K562 (cell line): ENCODE results near the gene PTBP3.

Experiments
- JUN ChIP-seq, 2 experiments: sonication (generic) in 1 of 2; formaldehyde crosslinking in 1 of 2; IDR thresholded peaks; 2 replicates each; pipeline versions ENCODE4 v1.6.1 to v1.8.0; 2012 to 2022; ENCODE audit warnings: borderline replicate concordance in 2 of 2, mild to moderate bottlenecking in 2 of 2, improper control_type of control experiment in 1 of 2, low read depth in 1 of 2, low read length in 1 of 2, missing genetic modification reagents in 1 of 2
- POLR2A ChIP-seq: fragments of 450-650 bp; conservative IDR thresholded peaks from 2 replicates; pipeline ENCODE4 v1.6.1; 2016
- TOE1 ChIP-seq, 2 experiments: fragments of 450-650 bp in 1 of 2; sonication (generic) in 1 of 2; formaldehyde crosslinking in 1 of 2; IDR thresholded peaks; 2 replicates each; pipeline versions ENCODE4 v1.7.1 to v1.8.0; 2016 to 2022; ENCODE audit warnings: borderline replicate concordance in 2 of 2, mild to moderate bottlenecking in 2 of 2, antibody characterized with exemption in 1 of 2, inconsistent platforms in 1 of 2, low read depth in 1 of 2, missing genetic modification reagents in 1 of 2, moderate library complexity in 1 of 2
- YY1 ChIP-seq, 3 experiments: IDR thresholded peaks; 2 replicates each; pipeline ENCODE4 v1.6.1; 2011; ENCODE audit warnings: low read length in 2 of 3, mild to moderate bottlenecking in 2 of 3, moderate library complexity in 2 of 3, borderline replicate concordance in 1 of 3, control low read depth in 1 of 3, low read depth in 1 of 3; ENCODE audit not compliant: insufficient read depth in 3 of 3, insufficient replicate concordance in 2 of 3, control insufficient read depth in 1 of 3, insufficient read length in 1 of 3; ENCODE audit errors: extremely low read depth in 1 of 3
- ZNF124 ChIP-seq: sonication (generic); formaldehyde crosslinking; IDR thresholded peaks from 2 replicates; pipeline ENCODE4 v1.8.1; 2022; ENCODE audit warnings: missing genetic modification reagents
- ZNF23 ChIP-seq: fragments of 250-450 bp; sonication (Bioruptor Pico); IDR thresholded peaks from 2 replicates; pipeline ENCODE4 v1.4.0; 2020; ENCODE audit warnings: mild to moderate bottlenecking
- TF ChIP-seq, protein P1 (sequence below): fragments of 250-450 bp; sonication (Bioruptor Pico); IDR thresholded peaks from 2 replicates; pipeline ENCODE4 v1.5.0; 2021; ENCODE audit warnings: mild to moderate bottlenecking, borderline replicate concordance
- TF ChIP-seq, protein P2 (sequence below), 2 experiments: fragments of 450-650 bp; IDR thresholded peaks; 2 replicates each; pipeline ENCODE4 v1.6.1; 2016; ENCODE audit warnings: mild to moderate bottlenecking in 2 of 2, borderline replicate concordance in 1 of 2, low read depth in 1 of 2, moderate library complexity in 1 of 2
- TF ChIP-seq, protein P3 (sequence below), 3 experiments: IDR thresholded peaks in 2 of 3; conservative IDR thresholded peaks in 1 of 3; 2 replicates each; pipeline ENCODE4 v1.5.1; 2011 to 2012; ENCODE audit warnings: low read length in 3 of 3, mild to moderate bottlenecking in 3 of 3, control low read depth in 2 of 3, improper control_type of control experiment in 1 of 3, inconsistent platforms in 1 of 3, low read depth in 1 of 3, mixed read lengths in 1 of 3, moderate library complexity in 1 of 3; ENCODE audit not compliant: insufficient read depth in 2 of 3
- TF ChIP-seq, protein P4 (sequence below): sonication (generic); formaldehyde crosslinking; IDR thresholded peaks from 2 replicates; pipeline ENCODE4 v1.9.0; 2022; ENCODE audit warnings: mild to moderate bottlenecking, missing genetic modification reagents
- TF ChIP-seq, protein P5 (sequence below), 2 experiments: IDR thresholded peaks; 2 replicates each; pipeline ENCODE4 v1.6.1; 2011; ENCODE audit warnings: borderline replicate concordance in 1 of 2, control low read depth in 1 of 2, low read depth in 1 of 2, low read length in 1 of 2, mild to moderate bottlenecking in 1 of 2, mixed read lengths in 1 of 2, moderate library complexity in 1 of 2; ENCODE audit not compliant: insufficient read depth in 1 of 2, insufficient read length in 1 of 2, poor library complexity in 1 of 2, severe bottlenecking in 1 of 2; ENCODE audit errors: extremely low read depth in 1 of 2

DNA sequence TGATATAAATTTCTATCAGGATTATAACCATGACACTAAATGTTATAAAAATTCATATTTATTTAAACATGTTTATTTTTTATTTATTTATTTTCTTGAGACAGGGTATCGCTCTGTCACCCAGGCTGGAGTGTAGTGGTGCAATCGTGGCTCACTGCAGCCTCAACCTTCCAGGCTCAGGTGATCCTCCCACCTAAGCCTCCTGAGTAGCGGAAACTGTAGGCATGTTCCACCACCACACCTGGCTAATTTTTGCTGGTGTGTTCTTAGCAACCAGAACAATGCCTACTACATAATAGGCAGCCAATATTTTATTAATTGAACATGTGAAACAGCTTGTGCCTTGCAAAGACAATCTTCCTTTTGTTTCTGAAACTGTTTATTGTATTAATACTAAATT lies 6.5 kb upstream of the PTBP3 start:
- TF ChIP-seq, protein P1, sequence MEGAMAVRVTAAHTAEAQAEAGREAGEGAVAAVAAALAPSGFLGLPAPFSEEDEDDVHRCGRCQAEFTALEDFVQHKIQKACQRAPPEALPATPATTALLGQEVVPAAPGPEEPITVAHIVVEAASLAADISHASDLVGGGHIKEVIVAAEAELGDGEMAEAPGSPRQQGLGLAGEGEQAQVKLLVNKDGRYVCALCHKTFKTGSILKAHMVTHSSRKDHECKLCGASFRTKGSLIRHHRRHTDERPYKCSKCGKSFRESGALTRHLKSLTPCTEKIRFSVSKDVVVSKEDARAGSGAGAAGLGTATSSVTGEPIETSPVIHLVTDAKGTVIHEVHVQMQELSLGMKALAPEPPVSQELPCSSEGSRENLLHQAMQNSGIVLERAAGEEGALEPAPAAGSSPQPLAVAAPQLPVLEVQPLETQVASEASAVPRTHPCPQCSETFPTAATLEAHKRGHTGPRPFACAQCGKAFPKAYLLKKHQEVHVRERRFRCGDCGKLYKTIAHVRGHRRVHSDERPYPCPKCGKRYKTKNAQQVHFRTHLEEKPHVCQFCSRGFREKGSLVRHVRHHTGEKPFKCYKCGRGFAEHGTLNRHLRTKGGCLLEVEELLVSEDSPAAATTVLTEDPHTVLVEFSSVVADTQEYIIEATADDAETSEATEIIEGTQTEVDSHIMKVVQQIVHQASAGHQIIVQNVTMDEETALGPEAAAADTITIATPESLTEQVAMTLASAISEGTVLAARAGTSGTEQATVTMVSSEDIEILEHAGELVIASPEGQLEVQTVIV (CRISPR knock-in tag): no peak
- TF ChIP-seq JUN (IDR thresholded peaks at IDR 0.05; ENCODE audit: borderline replicate concordance, low read depth, low read length) (no peak), JUN (CRISPR knock-in tag; IDR thresholded peaks at IDR 0.05; ENCODE audit: borderline replicate concordance) (no peak), YY1 (IDR thresholded peaks at IDR 0.05; ENCODE audit: borderline replicate concordance in 1 of 3, control insufficient read depth in 1 of 3, extremely low read depth in 1 of 3, insufficient read depth in 3 of 3, insufficient read length in 1 of 3, insufficient replicate concordance in 2 of 3, low read depth in 1 of 3, low read length in 2 of 3) (no peak), TOE1 (IDR thresholded peaks at IDR 0.05; ENCODE audit: borderline replicate concordance) (no peak), TOE1 (CRISPR knock-in tag; IDR thresholded peaks at IDR 0.05; ENCODE audit: borderline replicate concordance, low read depth) (no peak), POLR2A (no peak), ZNF124 (CRISPR knock-in tag) (no peak), ZNF23 (CRISPR knock-in tag) (no peak)
- TF ChIP-seq, protein P2, sequence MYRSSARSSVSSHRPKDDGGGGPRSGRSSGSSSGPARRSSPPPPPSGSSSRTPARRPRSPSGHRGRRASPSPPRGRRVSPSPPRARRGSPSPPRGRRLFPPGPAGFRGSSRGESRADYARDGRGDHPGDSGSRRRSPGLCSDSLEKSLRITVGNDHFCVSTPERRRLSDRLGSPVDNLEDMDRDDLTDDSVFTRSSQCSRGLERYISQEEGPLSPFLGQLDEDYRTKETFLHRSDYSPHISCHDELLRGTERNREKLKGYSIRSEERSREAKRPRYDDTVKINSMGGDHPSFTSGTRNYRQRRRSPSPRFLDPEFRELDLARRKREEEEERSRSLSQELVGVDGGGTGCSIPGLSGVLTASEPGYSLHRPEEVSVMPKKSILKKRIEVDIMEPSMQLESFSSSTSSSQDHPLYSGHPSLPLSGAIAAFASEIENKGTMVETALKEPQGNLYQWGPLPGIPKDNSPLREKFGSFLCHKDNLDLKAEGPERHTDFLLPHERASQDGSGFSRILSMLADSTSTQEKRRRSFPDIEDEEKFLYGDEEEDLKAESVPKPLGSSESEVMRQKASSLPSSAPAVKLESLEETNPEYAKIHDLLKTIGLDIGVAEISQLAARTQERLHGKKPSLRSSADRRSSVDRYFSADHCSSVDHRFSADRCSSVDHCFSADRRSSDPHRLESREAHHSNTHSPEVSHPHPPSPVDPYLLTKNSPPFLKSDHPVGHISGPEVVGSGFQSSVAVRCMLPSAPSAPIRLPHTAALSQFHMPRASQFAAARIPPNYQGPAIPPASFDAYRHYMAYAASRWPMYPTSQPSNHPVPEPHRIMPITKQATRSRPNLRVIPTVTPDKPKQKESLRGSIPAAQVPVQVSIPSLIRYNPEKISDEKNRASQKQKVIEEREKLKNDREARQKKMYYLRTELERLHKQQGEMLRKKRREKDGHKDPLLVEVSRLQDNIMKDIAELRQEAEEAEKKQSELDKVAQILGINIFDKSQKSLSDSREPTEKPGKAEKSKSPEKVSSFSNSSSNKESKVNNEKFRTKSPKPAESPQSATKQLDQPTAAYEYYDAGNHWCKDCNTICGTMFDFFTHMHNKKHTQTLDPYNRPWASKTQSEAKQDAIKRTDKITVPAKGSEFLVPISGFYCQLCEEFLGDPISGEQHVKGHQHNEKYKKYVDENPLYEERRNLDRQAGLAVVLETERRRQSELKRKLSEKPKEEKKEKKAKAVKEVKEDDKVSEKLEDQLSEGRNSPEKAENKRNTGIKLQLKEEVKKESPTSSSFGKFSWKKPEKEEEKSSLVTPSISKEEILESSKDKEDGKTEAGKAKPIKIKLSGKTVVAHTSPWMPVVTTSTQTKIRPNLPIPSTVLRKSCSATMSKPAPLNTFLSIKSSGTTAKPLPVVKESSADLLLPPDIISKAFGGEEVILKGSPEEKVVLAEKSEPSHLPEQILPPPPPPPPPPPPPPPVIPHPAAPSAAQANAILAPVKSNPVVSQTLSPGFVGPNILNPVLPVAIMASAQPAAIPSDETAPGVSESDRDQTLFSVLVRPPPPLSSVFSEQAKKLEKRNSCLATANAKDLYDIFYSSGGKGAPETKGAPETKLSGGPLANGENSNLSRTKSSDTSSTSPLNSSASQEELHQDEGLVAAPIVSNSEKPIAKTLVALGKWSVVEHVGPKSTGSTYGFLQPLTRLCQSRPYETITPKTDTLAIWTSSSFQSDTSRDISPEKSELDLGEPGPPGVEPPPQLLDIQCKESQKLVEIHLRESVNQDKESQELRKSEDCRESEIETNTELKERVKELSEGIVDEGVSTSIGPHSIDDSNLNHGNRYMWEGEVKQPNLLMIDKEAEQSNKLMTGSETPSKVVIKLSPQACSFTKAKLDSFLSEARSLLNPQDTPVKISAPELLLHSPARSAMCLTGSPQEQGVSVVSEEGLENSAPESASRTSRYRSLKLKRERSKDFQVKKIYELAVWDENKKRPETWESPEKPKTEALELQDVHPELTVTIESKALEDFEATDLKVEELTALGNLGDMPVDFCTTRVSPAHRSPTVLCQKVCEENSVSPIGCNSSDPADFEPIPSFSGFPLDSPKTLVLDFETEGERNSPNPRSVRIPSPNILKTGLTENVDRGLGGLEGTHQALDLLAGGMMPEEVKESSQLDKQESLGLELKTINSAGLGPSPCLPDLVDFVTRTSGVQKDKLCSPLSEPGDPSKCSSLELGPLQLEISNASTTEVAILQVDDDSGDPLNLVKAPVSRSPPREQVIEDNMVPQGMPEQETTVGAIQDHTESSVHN (IDR thresholded peaks at IDR 0.05; ENCODE audit: borderline replicate concordance in 1 of 2, low read depth in 1 of 2): no peak
- TF ChIP-seq, protein P3, sequence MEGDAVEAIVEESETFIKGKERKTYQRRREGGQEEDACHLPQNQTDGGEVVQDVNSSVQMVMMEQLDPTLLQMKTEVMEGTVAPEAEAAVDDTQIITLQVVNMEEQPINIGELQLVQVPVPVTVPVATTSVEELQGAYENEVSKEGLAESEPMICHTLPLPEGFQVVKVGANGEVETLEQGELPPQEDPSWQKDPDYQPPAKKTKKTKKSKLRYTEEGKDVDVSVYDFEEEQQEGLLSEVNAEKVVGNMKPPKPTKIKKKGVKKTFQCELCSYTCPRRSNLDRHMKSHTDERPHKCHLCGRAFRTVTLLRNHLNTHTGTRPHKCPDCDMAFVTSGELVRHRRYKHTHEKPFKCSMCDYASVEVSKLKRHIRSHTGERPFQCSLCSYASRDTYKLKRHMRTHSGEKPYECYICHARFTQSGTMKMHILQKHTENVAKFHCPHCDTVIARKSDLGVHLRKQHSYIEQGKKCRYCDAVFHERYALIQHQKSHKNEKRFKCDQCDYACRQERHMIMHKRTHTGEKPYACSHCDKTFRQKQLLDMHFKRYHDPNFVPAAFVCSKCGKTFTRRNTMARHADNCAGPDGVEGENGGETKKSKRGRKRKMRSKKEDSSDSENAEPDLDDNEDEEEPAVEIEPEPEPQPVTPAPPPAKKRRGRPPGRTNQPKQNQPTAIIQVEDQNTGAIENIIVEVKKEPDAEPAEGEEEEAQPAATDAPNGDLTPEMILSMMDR (IDR thresholded peaks at IDR 0.05 in 2 of 3, conservative IDR thresholded peaks at IDR 0.05 in 1 of 3; ENCODE audit: insufficient read depth in 2 of 3, low read depth in 1 of 3, low read length in 3 of 3): no peak
- TF ChIP-seq, protein P4, sequence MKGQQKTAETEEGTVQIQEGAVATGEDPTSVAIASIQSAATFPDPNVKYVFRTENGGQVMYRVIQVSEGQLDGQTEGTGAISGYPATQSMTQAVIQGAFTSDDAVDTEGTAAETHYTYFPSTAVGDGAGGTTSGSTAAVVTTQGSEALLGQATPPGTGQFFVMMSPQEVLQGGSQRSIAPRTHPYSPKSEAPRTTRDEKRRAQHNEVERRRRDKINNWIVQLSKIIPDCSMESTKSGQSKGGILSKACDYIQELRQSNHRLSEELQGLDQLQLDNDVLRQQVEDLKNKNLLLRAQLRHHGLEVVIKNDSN: no peak
- TF ChIP-seq, protein P5, sequence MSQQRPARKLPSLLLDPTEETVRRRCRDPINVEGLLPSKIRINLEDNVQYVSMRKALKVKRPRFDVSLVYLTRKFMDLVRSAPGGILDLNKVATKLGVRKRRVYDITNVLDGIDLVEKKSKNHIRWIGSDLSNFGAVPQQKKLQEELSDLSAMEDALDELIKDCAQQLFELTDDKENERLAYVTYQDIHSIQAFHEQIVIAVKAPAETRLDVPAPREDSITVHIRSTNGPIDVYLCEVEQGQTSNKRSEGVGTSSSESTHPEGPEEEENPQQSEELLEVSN (IDR thresholded peaks at IDR 0.05; ENCODE audit: borderline replicate concordance in 1 of 2, extremely low read depth in 1 of 2, insufficient read depth in 1 of 2, insufficient read length in 1 of 2, low read depth in 1 of 2, low read length in 1 of 2, poor library complexity in 1 of 2, severe bottlenecking in 1 of 2): no peak
